NCI-H1105 treated with DMSO at 0.1 percent for 48 hours (cell line): ENCODE results near the gene PPP1R14B.
"Not testable (repeated sequence)": the region's sequence is repeated elsewhere in the genome, so short reads cannot be mapped to it uniquely, and the experiment has no call there.

Experiments used
- DNase-seq: peaks from one replicate; lab custom pipeline; 2025; lab: John Stamatoyannopoulos, UW

The PPP1R14B gene

DNA sequence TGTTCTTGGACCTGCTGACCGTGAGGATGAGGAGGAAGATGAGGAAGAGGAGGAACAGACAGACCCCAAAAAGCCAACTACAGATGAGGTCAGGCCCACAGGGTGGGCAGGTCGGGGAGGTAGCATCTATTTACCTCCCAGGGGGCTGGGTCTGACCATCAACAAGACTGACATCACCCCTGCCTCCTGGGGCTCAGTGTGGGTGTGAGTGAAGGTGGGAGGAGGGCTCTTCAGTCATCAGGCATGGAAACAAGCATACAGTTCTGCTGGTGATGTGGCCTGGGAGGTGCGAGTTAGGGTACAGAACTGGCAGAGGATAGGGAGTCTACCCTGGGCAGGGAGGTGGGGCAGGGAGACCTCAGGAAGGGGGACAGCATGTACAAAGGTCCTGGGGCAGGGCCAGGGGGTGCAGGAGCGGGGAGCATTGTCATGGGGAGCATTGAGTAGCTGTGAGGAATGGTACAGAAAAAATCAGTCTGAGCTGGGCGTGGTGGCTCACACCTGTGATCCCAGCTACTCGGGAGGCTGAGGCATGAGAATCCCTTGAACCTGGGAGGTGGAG lies 13.5 kb upstream of the PPP1R14B start:
- DNase-seq, result no peak

DNA sequence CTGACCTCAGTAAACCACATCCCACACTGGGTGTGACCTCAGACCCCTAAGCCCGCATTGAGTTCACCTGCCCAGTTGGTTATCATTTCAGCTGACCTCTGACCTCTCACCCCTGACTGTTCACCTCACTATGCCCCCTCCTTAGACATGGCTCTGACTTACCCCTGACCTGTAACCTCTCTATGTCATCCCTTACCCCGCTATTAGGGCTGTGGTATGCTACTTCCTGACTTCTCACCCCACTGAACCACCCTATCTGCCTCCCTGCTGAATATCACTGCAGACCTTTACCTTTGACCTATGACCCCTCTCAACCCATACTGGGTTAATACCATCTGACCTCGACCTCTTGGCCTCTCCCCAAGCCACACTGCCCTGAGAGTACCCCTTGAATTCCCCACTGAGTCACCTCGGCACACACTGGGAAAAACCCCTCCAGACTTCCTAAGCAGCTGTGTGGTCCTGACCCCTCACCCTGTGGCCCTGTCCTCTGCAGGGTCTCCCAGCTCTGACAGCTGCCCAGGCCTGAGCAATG lies 12.9 kb upstream of the PPP1R14B start:
- no peak for DNase-seq

DNA sequence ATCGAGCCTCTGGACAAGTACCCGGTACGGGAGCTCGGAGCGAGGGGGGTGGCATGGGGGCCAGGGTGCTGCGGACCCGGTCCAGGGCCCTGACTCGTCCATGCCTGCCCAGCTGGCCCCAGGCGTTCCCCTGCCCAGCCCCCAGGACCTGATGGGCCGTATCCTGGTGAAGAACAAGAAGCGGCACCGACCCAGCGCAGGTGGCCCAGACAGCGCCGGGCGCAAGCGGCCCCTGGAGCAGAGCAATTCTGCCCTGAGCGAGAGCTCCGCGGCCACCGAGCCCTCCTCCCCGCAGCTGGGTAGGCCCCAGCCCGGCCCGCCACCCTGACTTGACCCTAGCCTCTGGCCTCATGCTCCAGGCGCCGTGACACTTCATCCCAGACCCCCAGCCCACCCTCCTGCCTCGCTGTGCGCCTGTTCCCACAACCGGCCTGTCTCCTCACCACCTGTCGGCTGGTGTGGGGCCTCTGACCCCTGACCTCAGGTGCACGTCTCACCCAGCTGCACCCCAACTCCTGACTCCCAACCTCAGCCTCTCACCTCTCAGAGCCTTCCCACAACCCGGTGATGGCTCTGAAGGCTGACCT lies 12.3 kb upstream of the PPP1R14B start:
- no peak for DNase-seq

DNA sequence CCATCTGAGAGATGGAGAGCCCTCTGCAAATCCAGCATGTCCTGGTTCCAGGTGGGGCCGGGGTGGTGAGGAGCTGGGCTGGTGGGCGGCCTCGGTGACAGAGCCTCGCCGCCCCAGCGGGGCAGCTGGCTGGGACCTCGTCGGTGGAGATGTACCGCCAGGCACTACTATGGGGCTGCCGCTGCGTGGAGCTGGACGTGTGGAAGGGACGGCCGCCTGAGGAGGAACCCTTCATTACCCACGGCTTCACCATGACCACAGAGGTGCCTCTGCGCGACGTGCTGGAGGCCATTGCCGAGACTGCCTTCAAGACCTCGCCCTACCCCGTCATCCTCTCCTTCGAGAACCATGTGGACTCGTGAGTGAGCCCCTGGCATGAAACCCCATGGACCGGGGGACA lies 11.6 kb upstream of the PPP1R14B start:
- DNase-seq, result no peak

DNA sequence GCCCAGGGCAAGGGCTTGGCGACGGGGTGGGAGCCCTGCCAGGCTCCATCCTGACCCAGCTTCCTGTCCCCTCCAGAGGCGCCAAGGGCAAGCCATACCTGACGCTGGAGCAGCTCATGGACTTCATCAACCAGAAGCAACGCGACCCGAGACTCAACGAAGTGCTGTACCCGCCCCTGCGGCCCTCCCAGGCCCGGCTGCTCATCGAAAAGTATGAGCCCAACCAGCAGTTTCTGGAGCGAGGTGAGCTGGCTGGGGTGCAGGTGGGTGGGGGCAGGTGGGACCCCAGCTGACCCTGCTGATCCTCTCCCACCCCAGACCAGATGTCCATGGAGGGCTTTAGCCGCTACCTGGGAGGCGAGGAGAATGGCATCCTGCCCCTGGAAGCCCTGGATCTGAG lies 9.6 kb upstream of the PPP1R14B start:
- DNase-seq, result no peak

DNA sequence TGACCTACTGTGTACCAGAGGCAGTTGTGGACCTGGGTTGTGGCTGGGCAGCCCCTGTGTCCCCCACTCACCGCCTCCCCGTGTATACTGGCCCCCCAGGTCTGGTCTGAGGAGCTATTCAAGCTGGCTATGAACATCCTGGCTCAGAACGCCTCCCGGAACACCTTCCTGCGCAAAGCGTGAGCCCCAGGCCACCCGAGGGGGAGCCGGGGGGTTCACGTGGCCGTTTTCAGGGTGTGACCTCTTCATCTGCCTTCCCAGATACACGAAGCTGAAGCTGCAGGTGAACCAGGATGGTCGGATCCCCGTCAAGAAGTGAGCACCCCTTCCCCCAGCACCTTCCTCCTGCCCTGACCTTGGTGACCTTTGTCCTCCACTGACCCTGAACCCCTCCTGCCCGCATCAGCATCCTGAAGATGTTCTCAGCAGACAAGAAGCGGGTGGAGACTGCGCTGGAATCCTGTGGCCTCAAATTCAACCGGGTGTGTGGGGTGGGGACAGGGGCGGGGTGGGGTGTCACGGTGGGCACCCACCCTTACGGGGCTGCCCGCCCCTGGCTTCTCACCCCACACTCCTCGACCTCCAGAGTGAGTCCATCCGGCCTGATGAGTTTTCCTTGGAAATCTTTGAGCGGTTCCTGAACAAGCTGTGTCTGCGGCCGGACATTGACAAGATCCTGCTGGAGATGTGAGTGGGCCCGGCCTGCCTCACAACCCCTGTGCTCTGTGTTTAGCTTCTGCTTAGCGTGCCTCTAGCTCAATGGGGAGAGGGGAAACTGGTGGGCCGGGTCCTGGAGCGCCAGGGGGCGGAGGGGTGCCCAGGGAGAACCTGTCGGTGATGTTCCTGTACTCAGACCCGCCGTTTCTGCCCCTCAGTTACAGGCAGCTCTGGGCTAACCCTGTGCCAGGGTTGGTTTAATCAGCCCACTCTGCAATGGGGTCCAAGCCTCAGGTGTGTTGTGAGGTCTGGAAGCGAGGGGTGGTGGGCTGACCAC lies 8.7 kb upstream of the PPP1R14B start:
- DNase-seq, result no peak

DNA sequence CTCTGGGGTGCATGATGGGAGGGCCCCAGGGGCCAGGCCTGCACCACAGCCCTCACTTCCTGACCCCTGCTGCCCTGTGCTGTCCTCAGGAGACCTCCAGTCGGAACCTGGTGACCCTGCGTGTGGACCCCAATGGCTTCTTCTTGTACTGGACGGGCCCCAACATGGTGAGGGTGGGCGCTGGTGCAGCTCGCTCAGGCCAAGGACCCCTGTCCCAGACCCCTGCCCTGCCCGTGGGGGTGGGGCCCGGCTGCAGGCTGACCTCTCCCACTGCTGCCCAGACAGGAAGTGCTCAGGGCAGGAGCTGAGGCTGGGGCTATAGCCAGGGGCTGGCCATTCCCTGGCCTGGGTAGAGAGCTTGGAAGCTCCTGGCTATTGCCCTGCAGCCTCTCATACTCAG lies 7.6 kb upstream of the PPP1R14B start:
- no peak for DNase-seq

DNA sequence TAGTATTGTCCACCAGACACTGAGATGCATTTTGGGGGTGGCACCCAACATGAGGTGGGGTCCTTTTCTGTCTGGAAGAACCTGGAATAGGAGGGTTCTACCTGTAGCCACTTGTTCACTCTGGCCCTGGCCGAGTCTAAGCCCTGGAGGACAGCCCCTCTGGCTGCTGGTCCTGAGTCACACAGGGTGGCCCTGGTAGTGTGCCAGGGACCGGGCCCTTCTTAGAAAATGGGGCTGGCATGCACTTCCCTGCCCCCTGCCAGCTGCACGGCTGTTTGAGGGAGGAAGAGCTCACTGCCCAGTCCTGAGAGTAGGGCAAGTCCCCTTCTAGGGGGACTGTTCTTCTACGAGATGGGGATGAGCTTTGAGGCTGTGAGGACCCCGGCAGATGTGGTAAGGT lies 6.7 kb upstream of the PPP1R14B start:
- no peak for DNase-seq

DNA sequence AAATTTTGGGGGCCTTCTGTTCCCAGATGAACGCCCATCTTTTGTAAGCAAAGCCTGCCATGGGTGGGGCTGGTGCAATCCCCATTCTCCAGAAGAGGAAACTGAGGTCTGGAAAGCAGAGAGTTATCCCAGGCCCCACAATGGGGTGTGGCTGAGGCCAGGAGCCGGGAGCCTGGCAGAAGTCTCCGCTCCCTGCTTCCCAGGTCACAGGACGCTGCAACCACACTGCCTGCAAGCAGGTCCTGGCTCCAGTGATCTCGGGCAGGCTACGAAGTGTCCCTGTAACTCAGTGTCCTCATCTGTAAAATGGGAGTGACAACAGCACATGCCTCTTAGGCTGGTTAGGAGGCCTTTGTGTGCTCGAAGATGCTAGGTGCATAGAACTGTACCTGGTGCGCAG lies 6.3 kb upstream of the PPP1R14B start:
- no peak for DNase-seq

DNA sequence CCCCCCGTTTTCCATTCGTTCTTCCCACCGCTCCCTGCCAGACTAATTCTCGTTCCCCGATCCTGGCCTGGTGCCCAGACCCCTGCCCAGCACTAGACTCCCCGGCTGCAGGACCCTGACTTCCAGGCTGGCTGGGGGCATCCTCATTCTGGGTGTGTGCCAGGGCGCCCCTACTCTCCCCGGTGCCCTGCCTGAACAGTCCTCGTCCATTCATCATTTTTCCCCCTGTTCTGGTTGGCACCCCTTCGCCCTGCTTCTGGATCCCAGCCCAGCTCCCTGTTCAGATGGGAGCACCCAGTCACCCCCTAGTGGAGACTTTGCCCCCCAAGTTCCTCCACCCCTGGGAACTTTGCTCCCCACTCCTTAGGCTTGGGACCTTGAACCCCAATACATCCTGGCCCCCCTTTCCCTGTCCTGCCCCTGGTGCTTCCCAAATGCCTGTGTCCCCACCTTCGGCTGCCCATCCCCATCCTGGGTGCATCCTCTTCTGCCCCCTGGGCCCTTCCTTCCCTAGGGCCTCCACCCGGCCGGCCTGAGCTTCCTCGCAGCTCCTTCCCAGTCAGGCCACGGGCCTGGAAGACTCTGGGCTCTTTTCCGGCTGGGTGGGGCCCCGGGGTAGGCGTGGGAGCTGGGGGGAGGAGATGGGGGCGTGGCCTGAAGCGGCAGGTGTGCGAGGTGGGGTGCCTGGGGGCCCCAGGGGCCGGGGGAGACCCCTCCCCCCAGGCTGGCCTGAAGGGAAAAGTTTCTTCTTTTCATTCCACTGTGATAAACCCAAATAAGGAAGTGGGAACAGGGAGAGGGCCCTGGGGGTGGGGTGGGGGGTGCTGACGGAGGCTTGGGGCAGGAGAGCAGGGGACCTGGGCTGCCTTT lies 5.5 kb upstream of the PPP1R14B start:
- DNase-seq, result peak; percentile 5

DNA sequence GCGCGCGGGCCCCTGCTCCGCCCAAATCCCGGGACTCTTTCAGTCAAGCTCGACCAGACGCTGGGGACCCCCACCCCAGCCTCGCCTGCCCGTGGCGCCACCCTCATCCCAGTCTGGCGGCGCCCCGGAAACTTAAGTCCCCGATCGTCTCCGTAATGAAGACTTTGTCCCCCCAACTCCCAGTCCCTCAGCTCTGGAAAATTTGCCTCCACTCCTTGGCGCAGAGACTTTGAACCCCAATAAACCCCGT lies 4.9 kb upstream of the PPP1R14B start:
- DNase-seq, result no peak

DNA sequence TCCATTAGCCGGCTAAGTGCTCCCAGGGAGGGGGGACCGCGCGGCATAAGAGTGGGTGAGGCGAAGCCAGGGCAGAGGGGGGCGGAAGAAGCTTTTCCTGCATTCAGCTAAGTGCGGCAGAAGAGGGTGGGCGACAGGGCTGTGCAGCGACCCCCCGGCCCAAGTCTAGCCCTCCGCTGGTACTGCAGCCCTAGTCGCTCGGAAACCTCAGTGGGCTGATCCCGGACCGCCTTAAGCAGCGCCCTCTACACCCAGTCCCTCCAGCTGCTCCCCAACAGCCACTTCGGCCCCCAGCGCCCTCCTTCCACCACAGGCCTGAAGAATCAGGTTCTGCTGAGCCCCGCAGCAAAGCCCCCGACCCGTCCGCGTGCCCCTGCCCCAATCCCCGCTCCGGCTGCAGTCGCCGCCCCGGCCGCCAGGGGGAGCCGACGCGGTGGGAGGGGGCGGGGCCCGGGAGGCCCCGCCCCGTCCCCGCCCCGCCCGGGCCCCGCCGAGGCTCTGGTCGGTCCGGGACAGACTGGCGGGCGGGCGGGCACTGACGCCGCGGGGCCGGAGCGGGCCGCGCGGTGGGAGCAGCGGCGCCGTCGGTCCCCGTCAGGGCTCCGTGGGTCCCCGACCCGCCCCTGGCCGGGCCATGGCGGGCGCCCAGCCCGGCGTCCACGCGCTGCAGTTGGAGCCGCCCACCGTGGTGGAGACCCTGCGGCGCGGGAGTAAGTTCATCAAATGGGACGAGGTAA lies 4.4 kb upstream of the PPP1R14B start, which contains the start of gene PLCB3:
Gene PLCB3, plus strand, starts transcription at position 515 of the 737 bp plus-strand sequence. Its CDS starts 120 bp downstream, at position 635.
- peak; percentile 42 for DNase-seq

DNA sequence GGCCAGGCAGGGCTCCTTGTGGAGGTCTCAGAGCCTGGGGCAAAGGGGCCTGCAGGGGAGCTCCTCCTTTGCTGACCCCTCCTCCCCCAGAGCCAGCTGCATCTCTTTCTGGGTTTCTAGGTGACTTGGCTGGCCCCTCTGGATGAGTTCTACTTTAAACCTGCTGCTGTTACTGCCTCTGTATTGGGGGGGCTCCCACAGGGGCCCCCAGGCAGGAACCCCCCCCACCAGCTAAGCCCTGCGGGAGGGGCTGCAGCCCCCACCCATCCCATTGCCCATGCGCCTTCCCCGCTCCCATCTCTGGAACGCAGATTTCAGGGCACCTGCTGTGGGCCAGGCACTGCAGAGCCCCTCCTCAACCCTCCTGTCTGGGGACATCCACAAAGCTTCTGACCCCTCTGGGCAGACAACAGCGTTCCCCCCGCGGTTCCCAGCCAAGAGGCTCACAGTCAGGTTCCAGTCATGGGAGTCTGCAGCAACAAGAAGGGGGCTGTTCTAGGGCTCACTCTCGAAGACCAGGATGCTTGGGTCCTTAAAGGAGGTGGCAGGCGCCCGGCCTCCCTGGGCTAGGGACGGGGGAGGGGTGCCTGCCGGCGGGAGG lies 3.8 kb upstream of the PPP1R14B start:
- DNase-seq, result no peak

DNA sequence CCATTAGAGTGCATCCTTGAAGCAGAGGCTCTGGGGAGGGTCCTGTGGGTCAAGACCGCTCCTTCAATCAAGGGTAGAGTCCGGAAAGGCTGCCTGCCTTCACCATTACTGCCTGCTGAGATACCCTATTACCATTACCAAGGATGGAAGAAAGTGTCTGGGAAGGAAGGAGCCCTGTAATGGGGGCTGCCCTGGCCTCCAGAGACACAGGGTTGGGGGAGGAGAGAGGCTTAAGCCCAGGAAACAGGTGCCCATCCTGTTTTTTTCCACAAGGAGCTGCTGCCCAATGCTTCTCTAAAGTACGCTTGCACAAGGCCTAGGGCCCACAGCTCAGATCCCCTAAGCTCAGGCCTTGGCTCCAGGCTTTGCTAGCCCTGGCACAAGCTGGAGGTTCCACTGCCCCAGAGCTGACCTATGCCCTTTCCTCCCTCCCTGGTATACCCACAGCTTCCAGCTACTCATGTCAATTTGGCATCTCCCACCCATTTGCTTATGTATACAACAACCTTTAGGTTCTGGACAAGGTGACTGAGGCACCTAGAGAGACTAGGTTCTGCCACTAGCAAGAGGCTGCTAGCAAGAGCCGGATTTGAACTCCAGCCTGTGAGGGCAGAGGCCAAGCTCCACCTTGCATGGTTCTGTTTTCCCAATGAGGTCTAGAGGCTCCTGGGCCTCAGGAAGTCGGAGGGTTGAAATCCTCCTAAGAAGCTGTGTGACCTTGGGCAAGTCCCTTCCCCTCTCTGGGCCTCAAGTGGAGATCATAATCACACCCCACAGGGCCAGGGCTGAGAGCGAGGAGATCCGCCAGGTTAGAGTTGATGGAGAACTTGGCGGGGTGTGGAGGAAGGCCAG lies 3.0 kb upstream of the PPP1R14B start:
- DNase-seq, result no peak

DNA sequence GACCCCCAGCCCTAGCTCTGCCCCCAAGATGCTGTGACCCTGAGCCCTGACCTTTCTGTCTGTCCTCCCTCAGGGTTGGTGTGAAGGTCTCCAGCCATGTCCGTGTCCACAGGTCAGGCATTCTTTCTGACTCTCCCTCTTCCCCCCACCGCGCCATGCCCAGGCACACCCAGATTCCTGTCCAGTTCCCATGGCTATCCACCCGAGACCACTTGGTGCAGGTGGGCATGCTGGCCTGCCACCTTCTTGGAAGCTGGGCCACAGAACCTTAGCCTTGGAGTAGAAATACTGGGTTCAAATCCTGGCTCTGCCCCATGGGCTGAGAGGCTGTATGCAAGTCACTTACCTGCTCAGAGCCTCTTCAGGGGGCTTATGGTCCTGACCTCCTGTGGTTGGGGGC lies 2.3 kb upstream of the PPP1R14B start:
- DNase-seq, result no peak

DNA sequence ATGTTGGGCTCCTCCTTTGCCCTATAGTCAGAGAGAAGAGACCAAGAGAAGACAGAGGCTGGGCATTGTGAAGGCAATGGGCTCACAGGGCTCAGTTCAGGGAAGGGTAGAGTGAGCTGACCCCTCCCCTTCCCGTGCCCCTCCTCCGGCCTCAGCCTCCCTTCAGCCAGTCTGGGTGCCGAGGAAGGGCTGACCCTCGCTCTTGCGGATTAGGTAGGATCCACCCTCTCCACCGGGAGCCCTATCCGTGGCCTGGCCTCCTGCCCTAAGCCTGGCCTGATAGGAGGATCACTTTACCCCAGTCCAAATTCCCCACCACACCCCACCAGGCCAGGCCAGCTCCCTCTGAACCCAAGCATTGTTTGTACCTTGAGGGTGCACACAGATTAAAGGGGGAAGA lies 1.8 kb upstream of the PPP1R14B start:
- no peak for DNase-seq

DNA sequence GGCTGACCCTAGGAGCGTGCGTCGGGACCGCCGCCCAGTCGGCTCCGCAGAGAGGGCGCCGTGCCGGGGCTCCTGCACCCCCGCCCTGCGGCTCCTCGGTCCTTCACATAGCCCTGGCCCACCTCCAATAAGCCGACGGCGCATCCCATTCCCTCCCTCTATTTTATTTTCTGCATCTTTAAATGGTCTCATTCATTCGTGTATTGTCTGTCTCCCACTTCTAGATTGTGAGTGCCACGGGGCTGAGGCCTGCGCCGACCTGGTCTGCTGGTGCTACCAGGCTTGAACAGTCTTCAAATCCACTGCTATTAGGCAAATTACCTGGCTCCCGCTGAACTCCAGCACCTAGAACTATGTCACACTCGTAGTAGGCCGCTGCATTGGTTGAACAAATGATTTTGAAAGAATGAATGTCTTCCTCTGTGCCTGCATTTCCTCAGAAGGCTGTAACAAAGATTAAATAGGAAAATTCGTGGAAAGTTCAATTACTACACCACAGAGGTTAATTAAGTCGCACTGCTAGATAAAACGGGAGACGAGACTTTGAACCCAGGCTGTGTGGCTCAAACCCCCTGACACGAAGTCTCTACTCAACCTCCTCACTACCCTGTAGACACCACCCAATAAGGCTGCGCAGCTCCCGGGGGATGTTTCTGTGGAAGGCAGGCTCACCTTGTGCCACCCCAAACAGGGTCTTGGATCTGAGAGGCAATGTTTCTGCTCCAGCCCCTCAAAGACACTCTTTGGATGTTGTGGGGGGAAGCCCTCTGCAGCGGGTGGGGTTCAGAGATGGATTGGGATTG lies 1.2 kb upstream of the PPP1R14B start:
- no peak for DNase-seq

DNA sequence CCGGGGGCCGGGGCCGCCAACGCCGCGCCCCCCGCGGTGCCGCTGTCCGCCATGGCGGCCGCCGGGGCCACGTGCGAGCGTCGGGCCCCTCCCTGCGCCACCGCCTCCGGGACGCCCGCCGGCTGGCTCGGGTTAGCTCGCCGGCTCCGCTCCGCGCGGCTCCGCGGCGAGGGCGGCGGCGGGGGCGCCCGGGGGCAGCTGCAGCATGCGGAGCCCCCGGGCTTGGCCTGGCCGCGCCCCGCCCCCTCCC lies 197 bp downstream of the PPP1R14B start:
- DNase-seq, result not testable (repeated sequence)

DNA sequence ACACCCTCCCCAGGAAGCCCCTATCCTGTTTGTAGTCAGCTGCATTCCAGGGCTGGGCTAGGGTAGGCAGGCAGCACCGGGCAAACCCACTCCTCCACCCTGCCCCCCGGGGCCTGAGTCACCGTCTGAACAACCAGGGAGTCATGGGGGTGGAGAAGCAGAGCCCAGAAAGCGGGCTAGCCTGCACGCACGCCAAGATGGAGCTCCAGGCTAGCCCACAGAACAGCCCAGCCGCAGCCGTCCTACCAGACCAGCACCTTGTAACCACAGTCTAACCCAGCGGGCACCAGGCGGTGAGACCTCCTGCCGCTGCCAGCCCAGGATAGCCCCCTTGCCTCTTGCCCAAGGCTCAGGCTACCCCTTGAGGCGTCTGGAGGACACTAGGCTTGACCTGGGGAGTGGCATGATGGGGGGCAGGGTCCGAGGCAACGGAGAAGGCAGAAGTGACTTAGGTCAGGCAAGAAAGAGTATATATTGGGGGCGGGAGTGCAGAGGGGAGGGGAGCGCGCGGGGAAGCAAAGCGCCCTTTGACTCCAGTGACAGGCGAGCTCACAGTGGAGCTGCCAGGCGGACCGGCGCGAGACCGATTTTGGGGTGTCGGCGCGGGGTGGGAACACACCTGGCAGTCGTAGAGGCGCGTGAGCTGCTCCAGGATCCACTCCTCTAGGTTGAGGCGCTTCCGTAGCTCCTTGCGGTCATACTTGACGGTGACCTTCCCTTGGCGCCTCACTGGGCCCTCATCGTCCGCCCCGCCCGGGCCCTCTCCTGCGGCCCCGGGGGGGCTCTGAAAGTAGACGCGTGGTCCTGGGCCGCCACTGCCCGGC lies 734 bp downstream of the PPP1R14B start:
- peak; percentile 31 for DNase-seq
